HG03045 (cell line): ENCODE measurements around the gene SNX7.

Experiments
- ATAC-seq: cut with Tn5 transposase; IDR thresholded peaks from one replicate; pipeline ENCODE4 v1.9.1; 2021; ENCODE audit warnings: mild to moderate bottlenecking, moderate library complexity; ENCODE audit not compliant: unreplicated experiment

SNX7 gene, protein sequence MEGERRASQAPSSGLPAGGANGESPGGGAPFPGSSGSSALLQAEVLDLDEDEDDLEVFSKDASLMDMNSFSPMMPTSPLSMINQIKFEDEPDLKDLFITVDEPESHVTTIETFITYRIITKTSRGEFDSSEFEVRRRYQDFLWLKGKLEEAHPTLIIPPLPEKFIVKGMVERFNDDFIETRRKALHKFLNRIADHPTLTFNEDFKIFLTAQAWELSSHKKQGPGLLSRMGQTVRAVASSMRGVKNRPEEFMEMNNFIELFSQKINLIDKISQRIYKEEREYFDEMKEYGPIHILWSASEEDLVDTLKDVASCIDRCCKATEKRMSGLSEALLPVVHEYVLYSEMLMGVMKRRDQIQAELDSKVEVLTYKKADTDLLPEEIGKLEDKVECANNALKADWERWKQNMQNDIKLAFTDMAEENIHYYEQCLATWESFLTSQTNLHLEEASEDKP

DNA sequence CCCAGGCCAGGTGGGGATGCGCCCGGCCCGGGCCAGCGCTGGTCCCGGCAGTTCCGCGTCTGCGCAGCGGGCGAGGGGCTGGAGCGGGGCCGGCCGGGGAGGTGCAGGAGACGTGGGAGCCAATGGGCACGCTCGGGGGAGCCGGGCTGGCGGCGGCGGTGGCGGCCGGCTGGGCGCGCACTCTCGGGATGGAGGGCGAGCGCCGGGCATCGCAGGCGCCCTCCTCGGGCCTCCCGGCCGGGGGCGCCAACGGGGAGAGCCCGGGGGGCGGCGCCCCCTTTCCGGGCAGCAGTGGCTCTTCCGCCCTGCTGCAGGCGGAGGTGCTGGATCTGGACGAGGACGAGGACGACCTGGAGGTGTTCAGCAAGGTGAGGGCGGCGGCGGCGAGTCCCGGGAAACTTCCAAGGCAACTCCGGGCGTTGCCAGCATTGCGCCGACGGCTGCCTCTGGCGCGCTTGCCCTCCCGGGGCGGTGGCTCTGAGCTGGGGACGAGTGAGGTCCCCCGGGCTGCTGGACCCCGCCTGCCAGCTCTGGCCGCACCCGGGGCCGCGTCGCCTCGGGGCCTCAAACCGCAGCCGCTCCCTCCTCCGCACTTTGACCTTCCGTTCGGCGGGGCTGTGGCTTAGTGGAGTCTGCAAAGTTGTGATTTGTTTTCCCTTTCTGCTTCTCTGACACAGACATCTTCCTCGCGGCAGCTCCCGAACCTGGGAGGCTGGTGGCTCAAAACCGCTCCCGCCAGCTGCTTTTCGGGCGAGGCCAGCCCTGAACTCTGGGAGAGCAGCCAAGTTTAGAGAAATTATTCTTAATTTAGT, at the start of gene SNX7:
SNX7 (plus strand) TSS at position 178 of the 812 bp plus-strand sequence; CDS start at position 189, 11 bp downstream.
- ATAC-seq, result peak; percentile 50

DNA sequence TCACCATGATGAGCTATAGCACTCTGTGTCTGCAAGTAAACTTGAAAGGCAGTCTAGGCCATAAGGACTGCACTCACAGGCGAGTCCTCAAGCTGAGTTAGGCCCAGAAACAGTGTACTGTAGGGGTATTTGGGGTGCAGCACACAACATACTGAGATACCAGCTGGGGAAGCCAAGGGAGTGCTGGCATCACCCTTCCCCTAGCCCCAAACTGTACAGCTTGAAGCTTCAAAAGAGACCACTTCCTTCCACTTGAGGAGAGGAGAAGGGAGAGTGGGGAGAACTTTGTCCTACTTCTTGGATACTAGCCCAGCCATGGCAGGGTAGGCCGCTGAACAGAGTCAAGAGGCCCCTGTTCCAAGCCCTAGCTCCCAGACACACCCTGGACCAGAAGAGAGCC, 24.2 kb upstream of the SNX7 start:
- no peak for ATAC-seq

DNA sequence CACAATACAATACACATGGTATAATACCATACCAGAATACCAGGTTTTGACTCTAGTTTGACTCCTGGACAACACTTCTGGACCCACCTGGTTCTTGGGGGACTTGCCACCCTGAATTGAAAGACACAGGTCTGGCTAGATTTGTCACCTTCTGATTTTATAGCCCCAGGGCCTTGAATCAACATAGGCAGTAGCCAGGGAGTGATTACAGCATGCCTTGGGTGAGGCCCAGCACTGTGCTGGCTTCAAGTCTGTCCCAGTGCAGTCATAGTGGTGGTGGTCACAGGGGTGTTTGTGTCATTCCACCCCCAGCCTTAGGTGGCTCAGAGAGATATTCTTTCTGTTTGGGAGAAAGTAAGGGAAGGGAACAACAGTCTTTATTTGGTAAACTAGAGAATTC, 23.3 kb upstream of the SNX7 start:
- no peak for ATAC-seq

DNA sequence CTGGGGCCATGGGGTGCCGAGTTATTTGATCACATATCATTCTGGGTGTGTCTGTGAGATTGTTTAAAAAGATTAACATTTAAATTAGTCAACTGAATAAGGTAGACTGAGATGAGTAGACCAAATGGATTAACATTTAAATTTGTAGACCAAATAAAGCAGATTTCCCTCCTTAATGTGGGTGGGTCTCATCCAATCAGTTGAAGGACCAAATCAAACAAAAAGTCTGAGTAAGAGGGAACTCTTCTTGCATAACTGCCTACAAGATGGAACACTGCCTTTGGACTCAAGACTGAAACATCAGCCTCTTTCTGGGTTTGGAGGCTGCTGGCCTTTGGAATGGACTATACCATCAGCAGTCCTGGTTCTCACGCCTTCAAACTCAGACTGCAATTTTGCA, 17.0 kb upstream of the SNX7 start:
- ATAC-seq, result no peak

DNA sequence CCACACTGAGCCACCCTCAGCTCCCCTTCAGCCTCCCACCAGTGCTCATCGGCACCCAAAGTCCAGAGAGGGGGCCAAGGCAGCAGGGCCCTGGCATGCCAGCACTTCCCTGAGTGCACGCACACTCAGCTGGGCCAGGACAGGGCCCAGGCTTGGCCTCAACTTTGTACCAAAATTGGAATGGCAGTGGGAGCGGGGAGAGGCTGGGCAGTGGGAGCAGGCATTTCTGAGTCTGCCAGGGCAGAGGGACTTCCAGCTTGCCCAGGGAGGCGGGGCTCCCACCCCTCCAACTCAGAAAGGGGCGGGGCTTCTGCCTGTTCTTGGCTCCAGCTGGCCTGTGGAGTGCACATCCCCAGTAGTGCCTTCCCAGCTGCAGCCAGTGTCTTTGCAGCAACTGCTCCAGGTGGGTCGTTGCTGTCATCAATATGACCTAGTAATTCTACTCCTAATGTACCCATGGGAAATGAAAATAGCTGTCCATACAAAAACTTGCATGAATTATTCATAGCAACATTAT, 10.3 kb upstream of the SNX7 start:
- no peak for ATAC-seq

DNA sequence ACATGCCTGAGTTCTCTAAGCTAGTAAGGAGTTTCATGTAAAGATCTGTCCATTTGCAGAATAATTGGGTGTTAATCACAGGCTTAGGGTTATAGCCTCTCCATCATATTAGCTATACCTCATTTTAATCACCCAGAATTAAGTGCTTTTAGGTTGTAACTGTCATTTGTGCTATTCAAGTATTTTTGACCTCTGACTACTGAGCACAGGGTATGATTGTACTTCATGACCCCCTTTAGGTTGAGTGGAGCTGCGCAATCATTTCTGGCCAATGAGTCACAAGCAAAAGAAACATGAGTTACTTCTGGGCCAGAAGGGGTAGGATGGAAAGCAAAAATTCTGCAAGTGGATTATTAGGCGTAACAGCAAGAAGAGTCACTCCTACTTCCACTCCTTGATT, 8.4 kb upstream of the SNX7 start:
- no peak for ATAC-seq

DNA sequence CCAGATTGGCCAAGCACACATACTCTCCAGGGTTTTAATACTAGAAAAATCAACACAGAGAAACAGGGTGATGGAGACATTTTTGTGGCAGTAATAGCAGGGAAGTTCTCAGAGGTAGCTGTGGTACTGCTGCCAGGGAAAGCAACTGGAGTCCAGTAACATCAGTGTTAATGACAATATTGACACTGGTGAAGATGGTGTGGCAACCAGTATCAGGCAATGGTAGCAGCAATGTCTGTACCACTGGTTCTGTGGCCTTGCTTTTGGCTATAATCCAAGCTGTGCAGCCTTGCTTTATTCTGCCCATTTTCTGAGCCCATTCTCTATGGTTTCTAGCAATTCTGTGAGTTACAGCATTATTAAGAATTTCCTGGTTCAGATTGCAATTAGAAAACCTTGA, 1.6 kb upstream of the SNX7 start:
- ATAC-seq, result no peak

DNA sequence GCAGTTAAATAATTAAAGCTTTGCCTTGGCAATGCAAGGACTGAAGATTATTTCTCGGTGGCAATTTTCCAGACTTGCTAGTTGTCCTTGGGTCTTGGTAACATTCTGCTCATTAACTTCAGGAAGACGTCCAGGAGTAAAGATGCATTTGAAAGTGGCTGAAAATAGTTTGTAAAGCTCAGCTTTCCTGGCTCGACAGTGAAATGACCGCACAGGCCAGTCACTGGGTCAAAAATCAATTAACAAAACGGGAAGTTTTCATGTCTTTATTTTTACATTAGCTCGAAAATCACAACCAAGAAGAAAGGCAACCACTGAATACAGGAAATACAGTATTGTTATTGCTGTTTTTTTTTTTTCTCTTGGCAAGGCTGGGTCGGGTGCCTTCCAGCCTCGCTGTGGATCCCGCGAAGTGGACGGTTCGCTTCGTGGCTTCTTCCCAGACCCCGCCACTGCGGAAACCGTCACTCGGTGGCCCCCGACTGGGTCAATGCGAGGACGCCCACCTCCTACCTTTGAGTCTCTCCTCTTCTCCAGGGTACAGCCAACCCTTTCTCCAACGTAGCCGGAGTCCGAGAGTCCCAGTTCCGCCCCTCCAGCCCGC, 479 bp upstream of the SNX7 start:
- ATAC-seq, result no peak

DNA sequence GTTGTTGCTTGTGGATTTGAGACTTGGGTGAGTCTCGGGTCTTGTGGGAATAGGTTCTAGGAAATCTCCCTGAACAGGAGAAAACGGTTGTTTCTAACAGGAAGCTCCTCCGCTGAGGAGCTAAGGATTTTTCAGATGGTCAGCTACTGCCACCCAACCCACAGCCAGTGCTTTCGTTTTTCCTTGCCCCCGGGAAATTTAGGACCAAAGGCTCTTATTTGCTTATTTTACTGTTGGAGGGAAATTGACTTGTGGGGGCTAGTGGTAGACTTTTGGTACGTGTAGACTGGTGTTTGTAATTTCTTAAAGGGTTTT, 792 bp downstream of the SNX7 start:
- ATAC-seq, result no peak

DNA sequence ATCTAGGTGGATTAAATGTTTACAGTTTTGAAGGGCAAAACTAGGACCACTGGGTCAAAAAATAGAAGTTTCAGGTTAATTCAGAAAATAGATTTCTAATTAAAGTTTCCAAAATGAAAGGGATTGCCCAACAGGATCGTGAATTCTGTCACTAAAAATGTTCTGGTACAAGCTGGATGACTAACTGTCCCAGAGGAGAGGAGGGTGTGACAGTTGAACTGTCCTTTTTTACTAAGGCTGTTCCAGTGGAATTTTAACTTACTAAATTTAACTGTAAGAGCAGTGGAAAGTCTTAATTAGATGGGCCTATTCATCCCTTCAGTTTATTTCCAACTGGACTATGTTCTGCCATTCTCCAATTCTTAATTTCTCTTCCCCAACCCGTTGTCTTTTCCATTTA, 7.2 kb downstream of the SNX7 start:
- ATAC-seq, result no peak

DNA sequence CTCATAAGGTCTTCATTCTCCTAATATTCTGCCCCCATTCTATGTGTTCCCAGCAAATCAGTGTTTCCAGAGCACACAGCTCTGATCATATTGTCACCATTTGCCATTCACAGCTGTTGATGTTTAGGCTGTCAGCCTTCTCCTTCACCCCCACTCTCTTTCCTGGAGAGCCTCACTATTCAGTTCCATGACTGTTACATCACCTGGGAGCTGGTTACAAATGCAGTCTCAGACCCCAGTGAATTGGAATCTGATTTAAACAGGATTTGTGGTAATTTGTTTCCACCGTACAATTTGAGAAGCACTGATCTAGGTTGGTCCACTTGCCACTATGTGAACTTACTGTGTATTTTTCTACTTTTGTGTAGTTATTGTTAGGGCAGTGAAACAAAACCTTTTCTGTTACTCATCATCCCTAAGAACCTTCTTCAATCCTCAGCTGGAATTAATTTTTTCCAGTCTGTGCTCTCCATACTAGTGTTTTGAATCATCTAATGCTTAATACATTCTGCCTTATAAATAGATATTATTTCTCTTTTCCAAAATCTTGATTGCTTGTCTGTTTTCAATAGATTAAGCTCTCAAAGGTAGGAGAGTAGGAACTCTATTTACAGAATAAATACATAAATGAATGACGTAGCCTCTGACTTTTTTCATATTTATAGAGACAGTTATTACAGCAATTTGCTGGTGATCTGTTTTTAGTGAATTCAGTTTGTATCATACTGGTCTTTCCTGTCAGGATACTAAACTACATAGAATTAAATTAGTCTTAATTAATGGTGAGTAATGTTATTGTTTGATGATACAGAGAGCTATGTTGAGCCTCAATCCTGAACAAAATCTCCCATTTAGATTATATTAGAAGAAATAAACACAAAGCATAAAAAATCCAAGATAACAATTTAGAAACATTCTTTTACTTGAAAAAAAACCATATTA, 8.1 kb downstream of the SNX7 start:
- no peak for ATAC-seq

DNA sequence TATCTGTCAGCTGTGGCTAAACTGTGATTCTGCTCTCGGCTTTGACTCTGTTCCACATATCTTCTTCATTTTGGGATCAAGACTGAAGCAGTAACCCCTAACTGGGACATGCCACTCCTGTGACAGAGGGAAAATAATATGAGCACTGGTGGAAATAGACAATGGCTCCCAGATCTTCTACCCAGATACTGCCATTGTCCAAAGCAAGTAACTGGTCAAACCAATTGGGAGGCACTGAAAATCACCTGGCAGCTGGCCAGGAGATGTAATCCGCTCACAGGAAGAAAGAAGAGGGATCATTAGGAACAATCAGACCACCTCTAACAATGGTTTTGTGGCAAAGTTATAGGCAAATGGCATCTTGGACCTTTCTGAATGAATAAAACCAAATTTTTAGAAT, 10.7 kb downstream of the SNX7 start:
- ATAC-seq, result no peak

DNA sequence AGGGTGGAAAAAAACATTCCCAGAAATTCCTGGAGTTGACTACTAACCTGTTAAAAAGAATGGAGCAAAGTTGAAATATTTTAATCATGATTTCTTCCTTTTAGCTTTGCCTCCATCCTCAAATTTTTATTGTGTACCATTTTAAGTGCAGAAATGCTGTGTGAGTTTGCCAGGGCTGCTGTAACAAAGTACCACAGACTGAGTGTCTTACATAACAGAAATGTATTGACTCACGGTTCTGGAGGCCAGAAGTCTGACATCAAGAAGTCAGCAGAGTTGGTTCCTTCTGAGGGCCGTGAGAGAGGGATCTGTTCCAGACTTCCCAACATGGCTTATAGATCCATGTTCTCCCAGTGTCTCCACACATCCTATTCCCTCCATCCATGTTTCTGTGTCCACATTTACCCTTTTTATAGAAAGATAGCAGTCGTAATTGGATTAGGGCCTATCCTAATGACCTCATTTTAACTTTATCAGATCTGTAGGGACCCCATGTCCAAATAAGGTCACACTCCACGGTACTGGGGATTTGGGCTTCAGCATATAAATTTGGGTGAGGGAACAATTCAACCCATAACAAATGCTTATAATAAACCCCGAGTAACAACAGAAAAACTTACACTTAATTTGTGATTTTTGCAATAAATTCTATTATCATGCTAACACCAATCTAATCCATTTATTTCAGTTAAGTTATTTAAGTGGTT, 12.7 kb downstream of the SNX7 start:
- ATAC-seq, result no peak

DNA sequence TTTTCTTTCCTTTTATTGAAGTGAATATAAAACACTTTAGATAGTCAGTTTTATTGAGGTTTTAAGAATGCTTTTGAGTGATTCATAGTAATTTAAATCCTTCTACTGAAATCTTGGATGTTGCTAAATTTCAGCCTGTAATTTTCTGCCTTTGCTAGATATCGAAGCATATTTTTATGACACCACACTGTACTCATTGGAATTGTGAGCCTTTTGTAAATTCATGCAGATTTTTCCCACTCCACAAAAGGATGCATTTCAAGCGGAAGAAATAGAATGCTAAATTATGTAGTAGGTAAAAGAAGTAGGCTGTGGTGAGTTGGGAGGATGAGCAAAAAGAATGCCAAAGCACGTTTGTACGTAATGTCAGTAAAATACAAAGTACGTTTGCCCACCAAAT, 13.8 kb downstream of the SNX7 start:
- ATAC-seq, result no peak

DNA sequence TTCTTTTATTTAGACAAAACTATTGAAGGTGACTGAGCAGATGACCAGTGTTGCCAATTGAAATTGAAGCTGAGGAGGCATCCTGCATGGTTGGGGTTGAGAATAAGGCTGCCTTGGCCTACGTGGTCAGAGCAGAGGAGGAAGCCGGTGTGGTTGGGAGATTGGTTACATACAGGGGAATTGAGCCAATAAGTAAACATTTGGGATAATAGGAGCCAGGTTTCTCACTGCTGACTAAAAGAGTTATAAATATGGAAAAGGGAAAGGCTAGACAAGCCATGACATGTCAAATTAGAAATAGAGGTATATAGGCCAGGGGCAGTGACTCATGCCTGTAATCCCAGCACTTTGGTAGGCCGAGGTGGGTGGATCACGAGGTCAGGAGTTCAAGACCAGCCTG, 15.8 kb downstream of the SNX7 start:
- ATAC-seq, result no peak

DNA sequence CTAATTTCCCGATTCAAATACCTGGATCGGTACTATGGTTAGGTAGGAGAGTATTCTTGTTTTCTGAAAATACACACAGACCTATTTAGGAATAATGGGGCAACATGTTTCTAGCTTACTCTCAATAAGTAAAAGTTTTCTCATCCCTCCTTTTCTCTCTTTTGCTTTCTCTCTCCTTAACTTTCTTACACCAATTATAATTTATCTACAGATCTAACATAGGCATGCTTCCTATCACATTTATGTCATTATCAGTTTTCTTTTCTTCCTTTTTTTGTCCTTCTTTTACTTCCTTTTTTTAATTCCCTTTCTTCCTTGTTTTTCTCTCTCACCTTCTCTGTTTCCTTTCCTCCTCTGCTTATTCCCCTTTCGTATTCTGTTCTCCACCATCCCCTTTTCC, 20.3 kb downstream of the SNX7 start:
- no peak for ATAC-seq

DNA sequence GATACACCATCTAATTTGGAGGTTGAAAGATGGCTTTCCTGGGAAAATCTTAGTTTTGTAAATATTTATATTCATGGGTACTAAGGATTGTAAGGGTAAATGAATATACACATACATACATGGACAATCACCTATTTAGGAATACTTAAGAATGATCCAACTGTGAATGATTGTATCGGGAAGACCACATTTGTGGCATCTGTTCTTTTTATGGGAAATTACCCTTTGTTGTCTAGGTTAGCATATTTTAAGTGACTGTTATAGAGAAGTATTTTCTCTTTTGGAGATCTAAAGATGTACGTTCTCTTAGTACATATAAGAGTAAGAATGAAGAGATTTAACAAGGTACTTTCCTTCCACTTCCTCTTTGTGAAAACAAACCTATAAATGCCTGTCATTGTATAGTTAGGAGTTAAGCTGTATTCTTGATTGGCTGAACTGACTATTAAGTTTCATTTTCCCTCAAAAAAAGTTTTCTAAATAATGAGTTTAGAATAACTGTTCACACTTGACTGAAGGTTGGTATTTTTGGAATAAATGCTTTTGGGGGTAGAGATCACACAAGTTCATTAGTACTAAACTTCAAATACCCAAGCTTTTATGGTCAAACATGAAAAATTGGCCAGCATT, 26.7 kb downstream of the SNX7 start:
- no peak for ATAC-seq

DNA sequence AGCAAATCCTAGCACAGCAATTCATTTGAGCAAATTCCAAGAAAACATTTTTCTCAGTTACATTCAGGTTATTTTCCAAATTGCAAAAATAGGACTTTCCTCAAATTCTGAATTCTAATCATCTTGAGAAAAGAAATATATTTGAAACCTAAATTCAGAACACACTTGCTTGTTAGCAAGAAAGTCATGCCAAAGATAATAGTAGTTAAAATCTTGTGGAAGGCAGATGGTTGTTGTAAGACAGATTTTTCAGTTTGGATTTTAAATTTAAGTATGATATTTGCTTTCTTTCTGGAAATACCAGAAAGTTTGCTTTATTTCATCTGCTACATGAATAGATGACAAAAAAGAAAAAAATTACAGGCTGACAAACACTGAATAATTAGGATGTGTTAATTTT, 29.1 kb downstream of the SNX7 start:
- ATAC-seq, result no peak

DNA sequence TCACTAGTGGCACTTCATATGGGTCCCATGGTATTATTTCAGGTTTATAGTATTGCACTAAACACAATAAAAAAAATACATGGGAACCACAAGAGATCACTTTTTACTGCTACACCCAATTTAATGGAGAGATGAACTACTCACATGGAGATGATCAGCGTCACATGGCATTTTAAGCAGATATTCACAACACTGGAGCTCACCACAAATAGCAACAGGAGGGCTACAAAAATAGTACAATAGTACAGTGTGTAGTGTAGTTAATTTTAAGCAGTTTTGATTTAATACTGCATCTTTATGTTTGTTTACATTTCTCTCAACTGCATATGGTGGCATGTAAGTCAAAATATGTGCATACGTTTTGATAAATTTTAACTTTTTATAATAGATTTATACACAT, 31.0 kb downstream of the SNX7 start:
- no peak for ATAC-seq

DNA sequence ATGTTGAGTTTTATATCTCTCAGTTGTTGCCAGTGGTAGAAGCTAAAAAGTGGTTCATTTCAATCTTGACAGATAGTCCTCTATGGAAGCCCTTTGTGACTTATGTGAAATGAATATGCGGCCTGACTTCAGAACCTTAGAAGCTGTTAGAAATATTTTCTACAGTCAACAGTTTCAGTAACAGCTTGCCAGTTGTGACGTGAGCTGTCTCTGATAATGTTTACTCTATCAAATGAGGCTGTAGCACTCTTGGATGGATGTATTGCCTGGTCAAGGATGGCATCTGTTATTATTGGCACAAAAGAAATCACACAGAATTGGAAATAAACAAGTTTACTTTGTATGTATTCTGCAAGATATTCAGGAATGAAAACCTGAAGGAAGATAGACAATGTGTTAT, 31.9 kb downstream of the SNX7 start:
- no peak for ATAC-seq
